Frontal cortex (tissue), 4 donors: Measurements from ENCODE around the gene PCDH15. TPM values are rescaled to one million over a fixed set of nuclear protein-coding genes. Genes with fewer than 3 reads are reported as not detected.

Experiments
- DNase-seq, 2 donors: peaks; one replicate each; pipeline ENCODE4 v3.0.0; 2012; ENCODE audit warnings: low spot score in 2 of 2
- FAIRE-seq: peaks from 2 replicates; lab custom pipeline; 2012; peaks lifted over from hg19 to GRCh38; lab: Jason Lieb, UNC
- total RNA-seq: library from RNA; depleted of rRNA; stranded (reverse); fragments of >200 nt; gene quantifications from one replicate; pipeline ENCODE4 v1.2.3, GENCODE V29; 2014
- donor health status: control.
- donor health status: control.
- donor health status: control.

PCDH15 gene
- total RNA-seq: 6.1 TPM

- peak in 1 of 2 donors; percentile 12 for DNase-seq
Observed at GRCh38 chr10:54800741-54801421, at the start of gene PCDH15. TSS of gene PCDH15 (minus strand) at chr10:54801231. CDS start at chr10:54664262, 136,969 bp downstream.

DNA sequence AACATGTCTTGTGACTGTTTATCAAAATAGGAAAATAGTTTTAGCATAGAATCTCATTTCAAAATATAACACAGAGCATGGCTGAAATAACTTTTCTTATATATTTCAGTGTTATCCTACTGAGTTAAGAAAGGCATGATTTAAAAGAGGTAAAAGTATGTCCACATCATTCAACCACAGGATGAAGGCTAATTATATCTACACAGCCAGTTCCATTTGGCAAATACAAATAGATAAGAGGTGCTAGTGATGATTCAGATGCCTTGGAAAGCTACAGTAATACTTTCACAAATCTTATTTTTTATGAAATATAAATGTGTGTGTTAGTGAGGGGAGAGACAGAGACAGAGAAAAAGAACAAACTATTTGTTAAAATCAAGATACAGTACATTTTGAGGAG is 42.9 kb upstream of the PCDH15 start:
- no peak for FAIRE-seq
- DNase-seq: no peak

More at GRCh38 chr10:54800741-54801421, at the start of gene PCDH15:
- no peak for FAIRE-seq

DNA sequence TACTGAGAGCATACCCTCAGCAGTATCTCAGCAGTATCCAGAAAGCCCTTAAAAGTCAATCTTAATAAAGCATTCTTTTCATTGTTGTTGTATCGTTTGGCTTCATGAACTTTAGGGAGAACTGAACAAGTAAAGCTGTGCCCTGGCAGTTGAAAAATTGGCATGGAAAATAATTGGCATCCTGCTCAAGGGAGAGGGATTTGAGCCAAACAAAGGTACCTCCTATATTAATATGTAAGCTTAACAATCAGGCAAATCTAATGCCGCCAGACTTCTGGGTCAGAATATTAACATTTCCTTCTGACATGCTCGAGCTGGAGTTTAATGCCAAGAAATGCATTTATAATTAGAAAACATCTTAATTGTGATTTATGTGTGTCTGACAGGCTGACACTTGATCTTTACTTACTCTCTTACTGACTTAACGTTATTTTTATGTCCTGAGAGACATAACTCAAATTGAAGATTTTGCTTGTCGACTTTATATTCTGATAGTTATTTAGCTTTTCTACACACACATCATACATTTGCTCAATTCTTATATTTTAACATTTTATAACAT is 42.1 kb upstream of the PCDH15 start:
- peak; percentile 8 for FAIRE-seq

GRCh38 chr10:54837479-54837878 is 36.4 kb upstream of the PCDH15 start:
- DNase-seq: no peak
- FAIRE-seq: peak; percentile 28

More for the DNA sequence above, 42.1 kb upstream of the PCDH15 start:
- DNase-seq: no peak

DNA sequence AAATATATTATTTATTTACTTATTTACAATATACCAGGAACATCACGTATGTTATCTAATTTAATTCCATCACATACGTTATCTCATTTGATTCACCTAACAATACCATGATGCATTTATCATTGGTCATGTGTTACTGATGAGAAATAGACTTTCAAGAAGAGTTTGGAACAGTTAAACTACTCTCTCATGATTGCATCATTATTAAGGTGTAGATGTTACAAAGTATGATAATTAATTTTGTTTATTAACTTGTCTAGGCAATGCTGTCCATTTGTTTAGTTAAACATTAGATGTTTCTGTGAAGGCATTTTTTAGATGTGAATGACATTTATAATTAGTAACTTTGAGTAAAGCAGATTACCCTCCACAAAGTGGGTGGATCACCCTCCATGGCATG is 32.0 kb upstream of the PCDH15 start:
- no peak for DNase-seq
- no peak for FAIRE-seq

- no peak for FAIRE-seq
- no peak for DNase-seq
Observed at GRCh38 chr10:54826994-54827560, 26.0 kb upstream of the PCDH15 start.

DNA sequence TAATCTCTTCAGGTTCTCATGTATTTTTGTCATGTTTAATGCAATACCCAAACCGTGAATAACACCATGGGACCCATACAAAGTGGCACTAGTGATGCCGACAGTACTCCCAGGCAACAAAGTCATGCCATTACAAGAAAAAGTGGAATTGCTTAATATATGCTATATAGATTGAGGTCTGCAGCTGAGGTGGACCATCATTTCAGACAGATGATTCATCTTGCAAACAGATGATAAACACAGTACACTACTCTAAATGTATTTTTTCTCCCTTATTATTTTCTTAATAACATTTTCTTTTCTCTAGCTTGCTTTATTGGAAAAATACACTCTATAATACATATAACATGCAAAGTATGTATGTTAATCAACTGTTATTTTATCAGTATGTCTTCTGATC is 14.6 kb upstream of the PCDH15 start:
- no peak for DNase-seq
- FAIRE-seq: no peak

GRCh38 chr10:54808186-54808935 is 7.3 kb upstream of the PCDH15 start:
- FAIRE-seq: no peak
- no peak for DNase-seq

DNA sequence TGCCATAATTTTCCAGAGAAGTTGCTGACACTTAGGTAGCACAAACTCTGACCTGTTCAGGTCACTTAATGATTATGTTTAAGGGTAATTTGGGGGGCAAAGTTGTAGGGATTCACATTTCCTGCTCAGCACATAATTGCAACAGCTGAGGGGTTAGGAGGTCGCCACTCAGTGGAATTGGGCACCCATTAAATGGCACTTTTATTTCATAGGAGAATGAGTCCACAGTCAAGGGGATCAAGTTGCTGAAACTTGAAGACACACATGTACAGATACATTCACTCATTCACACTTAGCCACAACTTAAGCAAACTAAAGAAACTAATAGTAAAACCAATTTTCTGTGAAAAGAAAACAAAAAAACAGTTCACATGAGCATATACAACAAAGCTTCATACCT is 1.5 kb downstream of the PCDH15 start:
- FAIRE-seq (no peak), DNase-seq (no peak)

DNA sequence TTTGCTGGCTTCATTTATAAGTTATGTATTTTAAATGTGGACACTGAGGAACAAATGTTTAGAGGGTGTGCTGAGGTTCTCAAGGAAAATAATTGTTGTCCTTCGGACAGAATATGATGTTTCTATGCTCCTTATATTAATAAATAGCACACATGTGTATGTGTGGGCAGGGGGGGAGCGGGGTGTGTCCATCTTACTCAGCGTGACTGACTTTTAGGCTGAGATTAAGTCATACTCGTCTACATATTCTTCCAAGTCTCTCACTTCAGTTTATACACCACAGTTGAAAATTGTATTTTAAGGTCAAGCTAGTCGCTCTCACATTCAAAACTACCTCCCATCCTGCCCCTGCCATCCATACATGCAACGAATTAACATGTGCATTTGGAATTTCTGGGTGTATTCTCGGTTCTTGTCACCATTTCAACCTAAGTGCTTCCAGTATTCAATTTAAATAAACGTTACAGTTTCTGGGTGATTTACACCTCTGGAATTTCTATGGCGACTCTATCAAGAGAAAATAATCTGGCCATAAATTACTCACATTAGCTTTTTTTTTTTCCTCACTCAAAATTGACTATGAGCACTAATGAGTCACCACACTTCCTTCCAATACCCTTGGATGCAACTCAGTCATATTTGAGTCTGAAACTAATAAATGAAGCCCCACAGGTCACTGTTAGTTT is 3.3 kb downstream of the PCDH15 start:
- no peak for FAIRE-seq

DNA sequence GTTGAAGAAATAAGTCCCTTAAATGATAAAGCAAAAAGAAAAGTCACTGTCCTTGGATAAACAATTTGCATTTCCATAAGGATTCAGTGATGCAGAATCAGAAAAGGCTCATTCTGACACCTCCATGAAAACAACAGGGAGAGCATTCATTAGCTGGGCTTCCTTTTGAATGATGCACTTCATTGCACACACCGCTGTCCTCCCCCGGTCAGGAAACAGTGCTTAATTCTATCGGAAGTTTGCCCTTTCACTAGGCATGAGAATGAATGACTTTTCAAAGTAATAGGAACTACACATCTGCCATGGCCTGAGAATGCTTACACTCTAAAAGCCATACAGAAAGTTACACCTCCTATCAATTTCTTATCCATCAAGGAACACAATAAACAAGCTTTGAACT is 4.2 kb downstream of the PCDH15 start:
- no peak for DNase-seq
- FAIRE-seq: no peak

More for the DNA sequence above, 3.3 kb downstream of the PCDH15 start:
- no peak for DNase-seq

DNA sequence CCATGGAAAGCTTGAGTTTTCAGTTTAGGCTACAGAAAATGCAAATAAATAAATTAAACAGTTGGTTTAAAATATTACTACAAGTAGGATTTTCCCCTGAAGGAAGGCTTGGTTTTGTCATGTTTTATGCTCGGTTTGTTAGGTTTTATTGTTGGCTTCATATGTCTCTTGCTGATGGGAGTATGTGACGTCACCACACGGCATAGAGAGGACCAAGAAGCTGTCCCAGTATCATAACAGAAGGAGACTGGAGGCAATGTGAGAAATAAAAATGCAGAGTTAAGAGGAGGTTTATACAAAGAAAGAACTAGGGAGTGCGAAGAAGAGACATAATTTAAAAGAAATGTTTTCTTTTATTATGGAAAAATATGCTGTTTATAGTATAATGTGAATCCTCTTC is 24.4 kb downstream of the PCDH15 start:
- FAIRE-seq: no peak
- DNase-seq: no peak

DNA sequence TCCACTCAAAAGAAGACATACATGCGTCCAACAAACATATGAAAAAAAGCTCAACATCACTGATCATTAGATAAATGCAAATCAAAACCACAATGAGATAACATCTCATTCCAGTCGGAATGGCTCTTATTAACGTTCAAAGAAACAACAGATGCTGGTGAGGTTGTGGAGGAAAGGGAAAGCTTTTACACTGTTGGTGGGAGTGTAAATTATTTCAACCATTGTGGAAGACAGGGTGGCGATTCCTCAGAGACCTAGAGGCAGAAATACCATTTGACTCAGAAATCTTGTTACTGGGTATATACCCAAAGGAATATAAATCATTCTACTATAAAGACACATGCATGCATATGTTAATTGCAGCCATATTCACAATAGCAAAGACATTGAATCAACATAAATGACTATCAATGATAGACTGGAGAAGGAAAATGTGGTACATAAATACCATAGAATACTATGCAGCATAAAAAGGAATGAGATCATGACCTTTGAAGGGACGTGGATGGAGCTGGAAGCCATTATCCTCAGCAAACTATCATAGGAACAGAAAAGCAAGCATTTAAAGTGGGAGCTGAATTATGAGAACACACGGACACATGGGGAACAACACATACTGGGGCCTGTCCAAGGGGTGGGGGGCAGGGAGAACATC is 28.4 kb downstream of the PCDH15 start:
- no peak for DNase-seq
- no peak for FAIRE-seq

DNA sequence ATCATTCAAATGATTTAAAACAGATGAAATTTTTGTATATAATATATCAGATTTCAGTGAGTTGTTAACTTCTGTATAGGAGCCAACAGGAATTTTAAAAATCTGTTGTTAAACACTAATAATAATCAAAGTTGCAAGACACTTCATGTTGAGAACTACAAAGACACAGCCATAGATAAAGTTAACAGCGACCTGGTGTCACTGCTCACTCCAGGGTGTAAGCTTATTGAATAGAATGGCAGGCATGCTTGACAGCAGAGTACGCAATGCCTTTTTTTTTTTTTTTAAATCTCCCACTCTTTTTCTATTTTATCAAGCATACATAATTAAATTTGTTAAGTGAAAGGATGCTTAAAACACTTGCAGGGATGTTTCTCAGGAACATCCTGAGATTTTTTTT is 32.0 kb downstream of the PCDH15 start:
- FAIRE-seq (no peak), DNase-seq (no peak)

DNA sequence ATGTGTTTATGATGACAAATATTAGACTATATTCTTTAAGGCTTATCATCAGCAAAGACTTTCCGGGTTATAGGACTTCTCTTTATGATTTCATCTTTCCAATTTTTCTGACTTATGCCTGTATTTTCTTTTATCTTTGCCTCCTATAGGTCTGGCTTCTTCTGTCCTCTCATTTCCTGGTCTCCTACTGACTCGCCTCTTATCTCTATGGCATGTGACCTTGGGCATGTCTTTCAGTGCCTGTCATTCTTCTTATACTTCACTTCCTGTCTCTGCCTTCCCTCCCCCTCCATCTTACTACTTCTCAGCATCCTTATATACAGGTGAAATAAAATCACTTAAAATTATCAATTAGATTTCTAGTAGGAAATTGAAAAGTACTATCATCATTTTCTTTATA is 42.2 kb downstream of the PCDH15 start:
- no peak for DNase-seq
- no peak for FAIRE-seq

DNA sequence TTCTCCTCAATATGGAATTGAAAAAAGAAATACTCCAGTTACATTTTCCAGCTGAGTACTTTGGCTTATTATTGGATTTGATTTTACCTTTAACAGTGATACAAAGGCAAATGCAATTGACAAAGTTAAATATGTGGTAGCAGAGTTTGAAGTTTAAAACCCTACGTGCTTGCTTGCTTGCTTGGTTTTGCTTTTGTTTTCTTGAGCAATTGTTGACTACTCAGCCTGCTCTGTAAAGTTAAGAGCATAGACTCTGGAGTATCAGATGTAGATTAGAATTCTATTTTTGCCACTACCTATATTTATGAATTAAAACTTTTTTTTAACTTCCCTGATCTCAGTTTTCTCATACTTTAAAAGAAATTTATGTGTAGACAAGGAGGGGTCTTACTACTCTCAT is 51.4 kb downstream of the PCDH15 start:
- FAIRE-seq: no peak
- no peak for DNase-seq

GRCh38 chr10:54745436-54745835 is 55.6 kb downstream of the PCDH15 start:
- DNase-seq: no peak
- no peak for FAIRE-seq

- no peak for FAIRE-seq
- no peak for DNase-seq
Observed at GRCh38 chr10:54742416-54742815, 58.6 kb downstream of the PCDH15 start.

- DNase-seq (no peak), FAIRE-seq (no peak)
Observed at GRCh38 chr10:54728511-54728910, 72.5 kb downstream of the PCDH15 start.

DNA sequence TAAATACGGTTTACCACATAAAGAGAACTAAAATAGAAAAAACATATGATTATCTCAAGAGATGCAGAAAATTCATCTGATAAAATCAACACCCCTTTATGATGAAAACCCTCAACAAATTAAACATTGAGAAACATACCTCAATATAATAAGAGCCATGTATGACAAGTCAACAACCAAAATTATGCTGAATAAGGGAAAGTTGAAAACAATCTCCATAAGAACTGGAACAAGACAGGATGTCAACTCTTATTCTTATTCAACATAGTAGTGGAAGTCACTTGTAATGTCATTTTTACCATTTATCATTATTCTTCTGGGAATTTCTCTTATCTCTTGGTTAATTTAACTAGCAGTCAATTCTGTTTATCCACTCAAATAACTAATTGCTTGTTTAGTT is 79.0 kb downstream of the PCDH15 start:
- DNase-seq (no peak), FAIRE-seq (no peak)
